Endothelial cell (in vitro differentiated cells): ENCODE measurements around the gene B4GALT7. TPM values are rescaled to one million over a fixed set of nuclear protein-coding genes. Genes with fewer than 3 reads are reported as not detected.

Experiments used
- DNase-seq: peaks from one replicate; pipeline ENCODE4 v3.0.0; 2021; ENCODE audit warnings: low spot score
- H3K27ac Mint-ChIP-seq: one replicate; pipeline ENCODE4 v1.8.0; 2021; ENCODE audit warnings: mixed read lengths, inconsistent platforms; ENCODE audit not compliant: unreplicated experiment
- H3K27me3 Mint-ChIP-seq: one replicate; pipeline ENCODE4 v1.8.0; 2021; ENCODE audit warnings: mild to moderate bottlenecking, moderate library complexity, mixed read lengths, inconsistent platforms; ENCODE audit not compliant: unreplicated experiment
- H3K36me3 Mint-ChIP-seq: one replicate; pipeline ENCODE4 v1.8.0; 2021; ENCODE audit warnings: mild to moderate bottlenecking, low read depth, mixed read lengths, inconsistent platforms; ENCODE audit not compliant: unreplicated experiment
- H3K4me1 Mint-ChIP-seq: one replicate; pipeline ENCODE4 v1.8.0; 2021; ENCODE audit warnings: mild to moderate bottlenecking, mixed read lengths, inconsistent platforms; ENCODE audit not compliant: unreplicated experiment
- H3K4me3 Mint-ChIP-seq: one replicate; pipeline ENCODE4 v1.8.0; 2021; ENCODE audit warnings: mild to moderate bottlenecking, mixed read lengths, inconsistent platforms; ENCODE audit not compliant: unreplicated experiment
- H3K9me3 Mint-ChIP-seq: one replicate; pipeline ENCODE4 v1.8.0; 2021; ENCODE audit warnings: mixed read lengths, inconsistent platforms; ENCODE audit not compliant: unreplicated experiment
- CTCF ChIP-seq: fragments of 200-600 bp; sonication (generic); IDR thresholded peaks from one replicate; pipeline ENCODE4 v1.5.0; 2021; ENCODE audit warnings: antibody characterized with exemption; ENCODE audit not compliant: unreplicated experiment
- total RNA-seq: library from RNA; stranded (reverse); fragmentation: NEBNext Ultra II Directional; extraction: Animal tissue kit (Norgen Biotek cat#: 25700); gene quantifications from one replicate; pipeline ENCODE4 v1.2.1, GENCODE V29; 2021; ENCODE audit not compliant: unreplicated experiment

The B4GALT7 gene
- total RNA-seq, 1 donor from 2014 or later = 34.6 TPM

GRCh38 chr5:177592905-177593304 lies 7.0 kb upstream of the B4GALT7 start:
- no peaks in the 10 kb centered on the region for H3K9me3 Mint-ChIP-seq
- no peak for TF ChIP-seq CTCF
- DNase-seq = no peak
- H3K4me3 Mint-ChIP-seq = peak overlapping the region; percentile 100
- H3K27me3 Mint-ChIP-seq = peaks cover 2% of the 10 kb centered on the region
- H3K4me1 Mint-ChIP-seq = peaks cover 10% of the 10 kb centered on the region
- H3K36me3 Mint-ChIP-seq = peaks cover 28% of the 10 kb centered on the region
- H3K27ac Mint-ChIP-seq = peak overlapping the region; percentile 98

- Mint-ChIP-seq H3K4me1 (peaks cover 10% of the 10 kb centered on the region), H3K27ac (no peak overlapping the region), H3K27me3 (peaks cover 2% of the 10 kb centered on the region), H3K36me3 (peaks cover 28% of the 10 kb centered on the region), H3K9me3 (no peaks in the 10 kb centered on the region), H3K4me3 (peak overlapping the region; percentile 100)
- TF ChIP-seq CTCF = no peak
- DNase-seq = no peak
Measured at GRCh38 chr5:177593511-177593910, 6.4 kb upstream of the B4GALT7 start.

- peaks cover 12% of the 10 kb centered on the region for H3K4me1 Mint-ChIP-seq
- DNase-seq = no peak
- H3K36me3 Mint-ChIP-seq = peaks cover 28% of the 10 kb centered on the region
- TF ChIP-seq CTCF = no peak
- H3K9me3 Mint-ChIP-seq = no peaks in the 10 kb centered on the region
- H3K4me3 Mint-ChIP-seq = peak overlapping the region; percentile 100
- peaks cover 2% of the 10 kb centered on the region for H3K27me3 Mint-ChIP-seq
- H3K27ac Mint-ChIP-seq = no peak overlapping the region
Measured at GRCh38 chr5:177594071-177594470, 5.9 kb upstream of the B4GALT7 start.

- Mint-ChIP-seq H3K27me3 (peaks cover 2% of the 10 kb centered on the region), H3K9me3 (no peaks in the 10 kb centered on the region), H3K4me3 (no peak overlapping the region), H3K4me1 (peaks cover 12% of the 10 kb centered on the region), H3K36me3 (peaks cover 28% of the 10 kb centered on the region), H3K27ac (no peak overlapping the region)
- DNase-seq = no peak
- no peak for TF ChIP-seq CTCF
Measured at GRCh38 chr5:177595026-177595585, 4.8 kb upstream of the B4GALT7 start.

DNA sequence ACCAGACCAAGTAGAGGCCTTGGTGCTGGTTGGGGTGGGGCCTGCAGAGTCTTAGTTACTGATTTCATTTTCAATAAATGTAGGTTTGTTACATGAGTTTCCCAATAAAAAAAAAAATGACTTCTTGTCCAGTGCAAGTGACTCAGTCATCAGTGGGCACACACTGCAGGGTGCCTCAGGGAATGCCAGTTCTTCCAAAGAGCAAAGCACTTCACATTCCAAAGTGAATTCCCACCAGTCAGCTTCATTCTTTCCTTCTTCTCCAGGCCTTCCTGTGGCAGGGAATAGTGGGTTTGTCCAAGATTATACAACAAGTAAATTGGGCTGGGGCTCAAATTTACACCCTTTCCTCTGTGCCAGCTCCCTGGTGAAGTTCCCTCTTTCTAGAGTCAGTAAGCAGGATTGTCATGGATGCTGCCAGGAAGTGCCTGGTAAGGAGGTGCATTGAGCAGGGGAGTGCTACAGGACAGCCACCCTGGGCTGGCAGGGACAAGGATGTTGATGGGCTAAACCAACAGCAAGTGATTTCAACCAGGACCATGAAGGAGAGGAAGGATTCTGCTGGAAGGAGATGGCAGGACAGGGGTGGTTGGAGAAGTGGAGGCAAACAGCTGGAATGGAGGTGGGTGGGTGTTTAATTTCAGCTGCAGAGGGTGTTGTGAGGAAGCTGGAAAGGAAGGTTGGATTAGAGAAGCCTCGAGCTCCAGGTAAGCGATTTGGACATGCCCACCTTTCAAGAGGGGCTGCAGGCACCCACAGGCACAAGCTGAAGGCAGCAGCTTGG lies 3.7 kb upstream of the B4GALT7 start:
- peaks cover 21% of the 10 kb centered on the region for H3K4me1 Mint-ChIP-seq
- TF ChIP-seq CTCF = no peak
- peak overlapping the region; percentile 47 for H3K4me3 Mint-ChIP-seq
- peaks cover 5% of the 10 kb centered on the region for H3K27me3 Mint-ChIP-seq
- peaks cover 36% of the 10 kb centered on the region for H3K36me3 Mint-ChIP-seq
- H3K9me3 Mint-ChIP-seq = no peaks in the 10 kb centered on the region
- DNase-seq = no peak
- H3K27ac Mint-ChIP-seq = no peak overlapping the region
